Coronary artery (tissue), 2 donors: ENCODE results near the gene MT1F.

Source experiments
- DNase-seq: peaks from one replicate; pipeline ENCODE4 v3.0.0-alpha.2; 2017; ENCODE audit warnings: low spot score
- H3K27ac ChIP-seq, 2 donors: fragments of 200-600 bp; sonication (generic); one replicate each; pipeline ENCODE4 v1.5.1; 2016 to 2019
- H3K4me3 ChIP-seq: fragments of 200-600 bp; sonication (generic); 2 replicates; pipeline ENCODE4 v1.5.1; 2016; ENCODE audit warnings: mild to moderate bottlenecking, moderate library complexity
- CTCF ChIP-seq: fragments of 200-600 bp; sonication (generic); IDR thresholded peaks from one replicate; pipeline ENCODE4 v1.5.1; 2019; ENCODE audit warnings: antibody characterized with exemption

The MT1F gene

GRCh38 chr16:56683424-56684172 lies 25.8 kb downstream of the MT1F start:
- TF ChIP-seq CTCF: no peak
- DNase-seq: no peak
- Histone ChIP-seq H3K4me3 (peak overlapping the region; percentile 77), H3K27ac (peak overlapping the region; percentile 71 to 83)

- DNase-seq: no peak
- Histone ChIP-seq H3K4me3 (peak overlapping the region; percentile 77), H3K27ac (peak overlapping the region; percentile 74 to 83)
- no peak for TF ChIP-seq CTCF
These were observed 26.6 kb downstream of the MT1F start for GRCh38 chr16:56684256-56684925.

GRCh38 chr16:56684926-56685590 lies 27.3 kb downstream of the MT1F start:
- Histone ChIP-seq H3K27ac (peak overlapping the region; percentile 74 to 83), H3K4me3 (peak overlapping the region; percentile 77)
- no peak for DNase-seq
- no peak for TF ChIP-seq CTCF

- Histone ChIP-seq H3K27ac (no peak overlapping the region), H3K4me3 (no peak overlapping the region)
- no peak for TF ChIP-seq CTCF
- no peak for DNase-seq
These were observed 29.0 kb downstream of the MT1F start for GRCh38 chr16:56686758-56687157.

GRCh38 chr16:56688762-56689161 lies 31.0 kb downstream of the MT1F start:
- TF ChIP-seq CTCF: no peak
- DNase-seq: no peak

GRCh38 chr16:56689171-56689570 lies 31.4 kb downstream of the MT1F start:
- no peak for DNase-seq
- Histone ChIP-seq H3K4me3 (no peak overlapping the region), H3K27ac (no peak overlapping the region)
- TF ChIP-seq CTCF: no peak

More at GRCh38 chr16:56688762-56689161, 31.0 kb downstream of the MT1F start:
- Histone ChIP-seq H3K27ac (no peak overlapping the region), H3K4me3 (no peak overlapping the region)
